Ectodermal cell (in vitro differentiated cells): ENCODE data around the gene KLRC3.

Source experiments
- H3K27ac ChIP-seq: 2 replicates; pipeline ENCODE4 v1.7.0; 2013; ENCODE audit warnings: mild to moderate bottlenecking, low read depth, low read length; ENCODE audit not compliant: insufficient read depth, poor library complexity, severe bottlenecking
- H3K27me3 ChIP-seq: 2 replicates; pipeline ENCODE4 v1.7.0; 2013; ENCODE audit warnings: mild to moderate bottlenecking, low read length; ENCODE audit not compliant: insufficient read depth, control insufficient read depth, poor library complexity, severe bottlenecking
- H3K36me3 ChIP-seq: one replicate; pipeline ENCODE4 v1.7.0; 2013; ENCODE audit warnings: low read length; ENCODE audit not compliant: control insufficient read depth, insufficient read depth
- H3K4me1 ChIP-seq: one replicate; pipeline ENCODE4 v1.7.0; 2013; ENCODE audit warnings: low read length; ENCODE audit not compliant: control insufficient read depth, insufficient read depth
- H3K4me3 ChIP-seq: 2 replicates; pipeline ENCODE4 v1.7.0; 2013; ENCODE audit warnings: low read depth, low read length, control low read depth; ENCODE audit not compliant: insufficient read depth
- H3K9me3 ChIP-seq: 2 replicates; pipeline ENCODE4 v1.7.0; 2013; ENCODE audit warnings: mild to moderate bottlenecking, low read length, moderate library complexity; ENCODE audit not compliant: control insufficient read depth
- WGBS, 2 experiments: methylation state at CpG; one replicate each; pipeline ENCODE4 v1.1.7; 2013; ENCODE audit warnings: missing lambda C conversion rate in 2 of 2; 5-methylcytosine and 5-hydroxymethylcytosine counted together

KLRC3 gene

GRCh38 chr12:10363914-10364814, 56.2 kb downstream of the KLRC3 start:
- H3K4me3 ChIP-seq = peak overlapping the region; percentile 30
- H3K27ac ChIP-seq = no peak overlapping the region

GRCh38 chr12:10363658-10363913, 56.8 kb downstream of the KLRC3 start:
- no peak overlapping the region for H3K27ac ChIP-seq
- 82 to 88% methylated on average over 5 of the region's 5 CpGs for WGBS, 2 experiments
- no peaks in the 10 kb centered on the region for H3K36me3 ChIP-seq
- H3K4me1 ChIP-seq = peaks cover 14% of the 10 kb centered on the region
- no peaks in the 10 kb centered on the region for H3K9me3 ChIP-seq
- H3K27me3 ChIP-seq = no peaks in the 10 kb centered on the region
- no peak overlapping the region for H3K4me3 ChIP-seq

More at GRCh38 chr12:10363914-10364814, 56.2 kb downstream of the KLRC3 start:
- WGBS, 2 experiments = 39 to 42% methylated on average over 19 of the region's 19 CpGs
- H3K9me3 ChIP-seq = no peaks in the 10 kb centered on the region
- no peaks in the 10 kb centered on the region for H3K27me3 ChIP-seq
- H3K36me3 ChIP-seq = no peaks in the 10 kb centered on the region
- peaks cover 14% of the 10 kb centered on the region for H3K4me1 ChIP-seq

GRCh38 chr12:10362828-10363657, 57.4 kb downstream of the KLRC3 start:
- WGBS, 2 experiments = 55 to 59% methylated on average over 8 to 9 of the region's 9 CpGs
- Histone ChIP-seq H3K4me1 (peaks cover 14% of the 10 kb centered on the region), H3K4me3 (no peak overlapping the region), H3K36me3 (no peaks in the 10 kb centered on the region), H3K27ac (no peak overlapping the region), H3K27me3 (no peaks in the 10 kb centered on the region), H3K9me3 (no peaks in the 10 kb centered on the region)

- no peak overlapping the region for H3K27ac ChIP-seq
- peaks cover 14% of the 10 kb centered on the region for H3K4me1 ChIP-seq
- WGBS, 2 experiments = 58 to 73% methylated on average over 3 of the region's 3 CpGs
- no peaks in the 10 kb centered on the region for H3K27me3 ChIP-seq
- H3K9me3 ChIP-seq = no peaks in the 10 kb centered on the region
- no peaks in the 10 kb centered on the region for H3K36me3 ChIP-seq
- H3K4me3 ChIP-seq = no peak overlapping the region
These were observed 58.1 kb downstream of the KLRC3 start for GRCh38 chr12:10362325-10362724.
